Trophoblast cell (in vitro differentiated cells and primary cell): Measurements from ENCODE around the gene EPN1.
A peak's percentile ranks its signal among the peaks of the same experiment; 100 is the strongest.

Experiments used
- DNase-seq, 2 donors: peaks; one replicate each; pipeline ENCODE4 v3.0.0-alpha.2; 2016
- H2AFZ ChIP-seq: 2 replicates; pipeline ENCODE4 v1.6.1; 2013; ENCODE audit warnings: low read length, moderate library complexity, mild to moderate bottlenecking; ENCODE audit not compliant: insufficient read depth, poor library complexity
- H2AK5ac ChIP-seq: 2 replicates; pipeline ENCODE4 v1.6.1; 2013; ENCODE audit warnings: mild to moderate bottlenecking, low read length
- H2BK120ac ChIP-seq: 2 replicates; pipeline ENCODE4 v1.6.1; 2013; ENCODE audit warnings: low read length, mild to moderate bottlenecking, moderate library complexity; ENCODE audit not compliant: insufficient read depth, poor library complexity
- H2BK12ac ChIP-seq: 2 replicates; pipeline ENCODE4 v1.6.1; 2013; ENCODE audit warnings: mild to moderate bottlenecking, low read length, moderate library complexity
- H2BK5ac ChIP-seq: 2 replicates; pipeline ENCODE4 v1.6.1; 2013; ENCODE audit warnings: low read length, low read depth, moderate library complexity, mild to moderate bottlenecking; ENCODE audit not compliant: poor library complexity
- H3K14ac ChIP-seq: 2 replicates; pipeline ENCODE4 v1.6.1; 2013; ENCODE audit warnings: mild to moderate bottlenecking, low read length
- H3K18ac ChIP-seq: 2 replicates; pipeline ENCODE4 v1.6.1; 2013; ENCODE audit warnings: mild to moderate bottlenecking, low read length
- H3K23ac ChIP-seq: 2 replicates; pipeline ENCODE4 v1.6.1; 2013; ENCODE audit warnings: low read length
- H3K27ac ChIP-seq: 2 replicates; pipeline ENCODE4 v1.5.1; 2013; ENCODE audit warnings: low read depth, mild to moderate bottlenecking, inconsistent platforms, low read length, moderate library complexity
- H3K27me3 ChIP-seq: 2 replicates; pipeline ENCODE4 v1.6.1; 2013; ENCODE audit warnings: inconsistent platforms, mild to moderate bottlenecking, low read length, moderate library complexity; ENCODE audit not compliant: insufficient read depth
- H3K36me3 ChIP-seq, 2 experiments: 1 replicate in 1 of 2; 2 replicates in 1 of 2; pipeline ENCODE4 v1.6.1; 2013; ENCODE audit warnings: low read length in 2 of 2, mild to moderate bottlenecking in 2 of 2, moderate library complexity in 1 of 2; ENCODE audit not compliant: insufficient read depth in 2 of 2, control insufficient read depth in 1 of 2
- H3K4ac ChIP-seq: 2 replicates; pipeline ENCODE4 v1.6.1; 2013; ENCODE audit warnings: low read depth, mild to moderate bottlenecking, low read length, moderate library complexity
- H3K4me1 ChIP-seq, 2 experiments: 1 replicate in 1 of 2; 2 replicates in 1 of 2; pipeline ENCODE4 v1.6.1; 2013; ENCODE audit warnings: low read length in 2 of 2, mild to moderate bottlenecking in 2 of 2, moderate library complexity in 1 of 2; ENCODE audit not compliant: insufficient read depth in 2 of 2, control insufficient read depth in 1 of 2
- H3K4me2 ChIP-seq: 2 replicates; pipeline ENCODE4 v1.6.1; 2013; ENCODE audit warnings: inconsistent platforms, mild to moderate bottlenecking, low read length, moderate library complexity
- H3K4me3 ChIP-seq: 2 replicates; pipeline ENCODE4 v1.5.1; 2013; ENCODE audit warnings: mild to moderate bottlenecking, low read depth, low read length, inconsistent platforms
- H3K79me1 ChIP-seq: one replicate; pipeline ENCODE4 v1.6.1; 2013; ENCODE audit warnings: low read length
- H3K79me2 ChIP-seq: 2 replicates; pipeline ENCODE4 v1.6.1; 2013; ENCODE audit warnings: low read length, mild to moderate bottlenecking; ENCODE audit not compliant: control insufficient read depth, insufficient read depth, poor library complexity
- H3K9ac ChIP-seq: 2 replicates; pipeline ENCODE4 v1.6.1; 2013; ENCODE audit warnings: mild to moderate bottlenecking, low read length
- H3K9me3 ChIP-seq: 2 replicates; pipeline ENCODE4 v1.6.1; 2013; ENCODE audit warnings: low read depth, mild to moderate bottlenecking, control low read depth, inconsistent platforms, low read length; ENCODE audit not compliant: insufficient read depth
- H4K12ac ChIP-seq: 2 replicates; pipeline ENCODE4 v1.6.1; 2013; ENCODE audit warnings: low read depth, mild to moderate bottlenecking, low read length, moderate library complexity
- H4K8ac ChIP-seq: 2 replicates; pipeline ENCODE4 v1.6.1; 2013; ENCODE audit warnings: low read depth, mild to moderate bottlenecking, low read length, moderate library complexity
- H4K91ac ChIP-seq: one replicate; pipeline ENCODE4 v1.6.1; 2013; ENCODE audit warnings: low read depth, mild to moderate bottlenecking, low read length, moderate library complexity
- WGBS: extraction: QIAGEN DNeasy Blood & Tissue Kit; methylation state at CpG from one replicate; pipeline ENCODE4 v1.1.7; 2013; ENCODE audit warnings: missing lambda C conversion rate; ENCODE audit not compliant: insufficient read length, insufficient coverage; ENCODE audit errors: extremely low coverage; 5-methylcytosine and 5-hydroxymethylcytosine counted together

Gene EPN1

GRCh38 chr19:55684946-55685681 lies 10.1 kb downstream of the EPN1 start:
- Histone ChIP-seq H2AFZ (no peak overlapping the region), H4K12ac (no peak overlapping the region), H3K79me1 (no peaks in the 10 kb centered on the region), H3K9ac (no peak overlapping the region), H2BK120ac (no peak overlapping the region), H3K4me3 (no peak overlapping the region), H3K18ac (no peak overlapping the region), H3K4me1 (no peaks in the 10 kb centered on the region), H4K91ac (no peak overlapping the region), H3K14ac (no peak overlapping the region), H3K27me3 (no peaks in the 10 kb centered on the region), H3K79me2 (no peaks in the 10 kb centered on the region), H4K8ac (no peak overlapping the region), H3K36me3 (peaks cover 79 to 80% of the 10 kb centered on the region in 2 experiments), H2AK5ac (no peak overlapping the region), H3K4me2 (no peak overlapping the region), H3K4ac (no peak overlapping the region), H3K9me3 (peaks cover 2% of the 10 kb centered on the region), H2BK5ac (no peak overlapping the region), H3K27ac (no peak overlapping the region), H3K23ac (no peak overlapping the region), H2BK12ac (no peak overlapping the region)
- no peak for DNase-seq
- WGBS: no CpG with 5 or more reads among the region's 60 CpGs

GRCh38 chr19:55685776-55686175 lies 10.8 kb downstream of the EPN1 start:
- Histone ChIP-seq H3K9me3 (peaks cover 2% of the 10 kb centered on the region), H4K12ac (no peak overlapping the region), H2AK5ac (no peak overlapping the region), H3K4me3 (no peak overlapping the region), H3K36me3 (peaks cover 79 to 80% of the 10 kb centered on the region in 2 experiments), H4K8ac (no peak overlapping the region), H3K79me1 (no peaks in the 10 kb centered on the region), H3K18ac (no peak overlapping the region), H2AFZ (no peak overlapping the region), H2BK5ac (no peak overlapping the region), H3K27ac (no peak overlapping the region), H3K4me1 (no peaks in the 10 kb centered on the region), H3K4ac (no peak overlapping the region), H4K91ac (no peak overlapping the region), H3K4me2 (no peak overlapping the region), H3K79me2 (no peaks in the 10 kb centered on the region), H3K14ac (no peak overlapping the region), H3K27me3 (no peaks in the 10 kb centered on the region), H2BK12ac (no peak overlapping the region), H2BK120ac (no peak overlapping the region), H3K9ac (no peak overlapping the region), H3K23ac (no peak overlapping the region)
- DNase-seq: no peak
- WGBS: no CpG with 5 or more reads among the region's 6 CpGs

GRCh38 chr19:55686311-55687050 lies 11.5 kb downstream of the EPN1 start:
- no peak overlapping the region for H3K4ac ChIP-seq
- no peak for DNase-seq
- no peak overlapping the region for H2BK12ac ChIP-seq
- H3K14ac ChIP-seq: no peak overlapping the region
- no CpG with 5 or more reads among the region's 29 CpGs for WGBS
- H2BK5ac ChIP-seq: no peak overlapping the region
- H4K12ac ChIP-seq: no peak overlapping the region
- no peaks in the 10 kb centered on the region for H3K79me2 ChIP-seq
- H2BK120ac ChIP-seq: no peak overlapping the region
- H3K27me3 ChIP-seq: no peaks in the 10 kb centered on the region
- no peak overlapping the region for H3K18ac ChIP-seq
- no peak overlapping the region for H3K9ac ChIP-seq
- no peak overlapping the region for H3K4me2 ChIP-seq
- H4K91ac ChIP-seq: no peak overlapping the region
- no peak overlapping the region for H4K8ac ChIP-seq
- no peak overlapping the region for H3K23ac ChIP-seq
- peaks cover 2% of the 10 kb centered on the region for H3K9me3 ChIP-seq
- H3K36me3 ChIP-seq: peaks cover 81 to 82% of the 10 kb centered on the region in 2 experiments
- H2AFZ ChIP-seq: no peak overlapping the region
- peak overlapping the region; percentile 16 for H3K4me3 ChIP-seq
- no peaks in the 10 kb centered on the region for H3K79me1 ChIP-seq
- no peak overlapping the region for H3K27ac ChIP-seq
- no peak overlapping the region for H2AK5ac ChIP-seq
- no peaks in the 10 kb centered on the region for H3K4me1 ChIP-seq

GRCh38 chr19:55687281-55688201 lies 12.5 kb downstream of the EPN1 start:
- H3K4ac ChIP-seq: no peak overlapping the region

More at GRCh38 chr19:55687281-55688201, 12.5 kb downstream of the EPN1 start:
- no peak overlapping the region for H4K91ac ChIP-seq
- H3K18ac ChIP-seq: no peak overlapping the region
- no peak overlapping the region for H4K12ac ChIP-seq
- no peak overlapping the region for H3K4me2 ChIP-seq
- no peak overlapping the region for H3K23ac ChIP-seq
- H3K14ac ChIP-seq: no peak overlapping the region
- H4K8ac ChIP-seq: no peak overlapping the region
- DNase-seq: no peak
- H2AK5ac ChIP-seq: no peak overlapping the region
- WGBS: no CpG with 5 or more reads among the region's 22 CpGs
- peaks cover 2% of the 10 kb centered on the region for H3K9me3 ChIP-seq
- H3K79me2 ChIP-seq: no peaks in the 10 kb centered on the region
- no peaks in the 10 kb centered on the region for H3K27me3 ChIP-seq
- no peaks in the 10 kb centered on the region for H3K4me1 ChIP-seq
- H2BK5ac ChIP-seq: no peak overlapping the region
- H3K4me3 ChIP-seq: no peak overlapping the region
- H2AFZ ChIP-seq: no peak overlapping the region
- H3K9ac ChIP-seq: no peak overlapping the region
- H2BK12ac ChIP-seq: no peak overlapping the region
- no peak overlapping the region for H2BK120ac ChIP-seq
- H3K36me3 ChIP-seq: peaks cover 82 to 84% of the 10 kb centered on the region in 2 experiments
- H3K79me1 ChIP-seq: no peaks in the 10 kb centered on the region
- no peak overlapping the region for H3K27ac ChIP-seq
